Subcutaneous adipose tissue (tissue), 4 donors: ENCODE measurements around the gene TXNL4A. TPM values are rescaled to one million over a fixed set of nuclear protein-coding genes. Genes with fewer than 3 reads are reported as not detected.

Experiments
- total RNA-seq, 4 donors: library from RNA; depleted of rRNA; stranded (reverse); fragments of >200 nt; gene quantifications; one replicate each; pipeline ENCODE4 v1.1.0, GENCODE V29; 2016
- TF ChIP-seq, protein P1 (sequence below): fragments of 450-650 bp; IDR thresholded peaks from one replicate; pipeline ENCODE4 v1.5.1; 2016; ENCODE audit warnings: low read depth, mild to moderate bottlenecking, control low read depth, antibody characterized with exemption, moderate library complexity

TXNL4A gene
- total RNA-seq, 4 donors from 2014 or later, result 22.9 to 53.3 (median 28.1) TPM

- TF ChIP-seq, protein P1, sequence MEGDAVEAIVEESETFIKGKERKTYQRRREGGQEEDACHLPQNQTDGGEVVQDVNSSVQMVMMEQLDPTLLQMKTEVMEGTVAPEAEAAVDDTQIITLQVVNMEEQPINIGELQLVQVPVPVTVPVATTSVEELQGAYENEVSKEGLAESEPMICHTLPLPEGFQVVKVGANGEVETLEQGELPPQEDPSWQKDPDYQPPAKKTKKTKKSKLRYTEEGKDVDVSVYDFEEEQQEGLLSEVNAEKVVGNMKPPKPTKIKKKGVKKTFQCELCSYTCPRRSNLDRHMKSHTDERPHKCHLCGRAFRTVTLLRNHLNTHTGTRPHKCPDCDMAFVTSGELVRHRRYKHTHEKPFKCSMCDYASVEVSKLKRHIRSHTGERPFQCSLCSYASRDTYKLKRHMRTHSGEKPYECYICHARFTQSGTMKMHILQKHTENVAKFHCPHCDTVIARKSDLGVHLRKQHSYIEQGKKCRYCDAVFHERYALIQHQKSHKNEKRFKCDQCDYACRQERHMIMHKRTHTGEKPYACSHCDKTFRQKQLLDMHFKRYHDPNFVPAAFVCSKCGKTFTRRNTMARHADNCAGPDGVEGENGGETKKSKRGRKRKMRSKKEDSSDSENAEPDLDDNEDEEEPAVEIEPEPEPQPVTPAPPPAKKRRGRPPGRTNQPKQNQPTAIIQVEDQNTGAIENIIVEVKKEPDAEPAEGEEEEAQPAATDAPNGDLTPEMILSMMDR, result no peak
Measured at GRCh38 chr18:79979843-79980242, 8.5 kb downstream of the TXNL4A start.

DNA sequence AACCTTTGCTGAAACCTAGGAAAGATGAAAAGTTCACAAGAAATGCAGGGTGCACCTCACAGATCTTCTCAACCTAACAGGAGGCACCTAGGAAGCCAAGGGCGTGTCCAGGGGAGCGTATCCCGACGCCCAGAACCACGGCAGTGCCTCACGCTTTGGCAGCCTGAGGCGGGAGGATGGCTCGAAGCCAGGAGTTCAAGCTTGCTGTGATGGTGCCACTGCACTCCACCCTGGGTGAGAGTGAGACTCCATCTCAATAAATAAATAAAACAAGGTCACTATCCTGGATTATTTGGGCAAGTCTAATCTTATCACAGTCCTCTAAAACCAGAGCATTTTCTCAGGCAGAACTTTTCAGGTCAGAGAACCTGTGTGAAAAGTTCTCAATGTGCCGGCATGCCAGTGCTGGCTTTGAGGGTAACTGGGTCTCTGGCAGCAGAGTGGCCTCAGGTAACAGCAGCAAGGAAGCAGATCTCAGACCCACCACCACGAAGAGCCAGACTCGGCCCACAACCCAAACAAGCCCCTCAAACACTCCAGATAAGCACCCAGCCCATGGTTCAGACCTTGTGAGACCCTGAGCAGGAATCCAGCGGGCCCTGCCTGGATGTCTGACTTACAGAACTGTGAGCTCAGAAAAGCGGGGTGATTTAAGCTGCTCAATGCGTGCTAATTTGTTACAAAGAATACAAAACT lies 12.2 kb downstream of the TXNL4A start:
- TF ChIP-seq, protein P1, result no peak

DNA sequence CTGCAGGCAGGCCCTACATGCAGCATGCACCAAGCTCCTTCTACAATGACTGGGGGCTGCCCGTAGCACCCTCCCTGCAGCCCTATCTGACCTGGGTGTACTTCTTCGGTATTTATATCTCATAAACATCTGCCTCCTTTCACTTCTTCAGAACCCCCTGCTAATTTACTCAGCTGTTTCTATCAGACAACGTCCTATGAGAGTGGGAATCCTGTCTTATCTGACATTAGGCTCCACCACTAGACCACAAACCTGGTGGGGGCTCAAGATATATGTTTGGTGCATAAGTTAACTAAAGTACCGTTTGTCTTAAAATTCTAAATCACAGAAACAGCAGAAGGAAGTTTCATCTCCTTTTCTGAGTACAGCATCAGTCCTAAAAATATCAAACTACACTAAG lies 13.3 kb downstream of the TXNL4A start:
- TF ChIP-seq, protein P1, result no peak

- TF ChIP-seq, protein P1, result no peak
Measured at GRCh38 chr18:79974025-79974654, 14.2 kb downstream of the TXNL4A start.

- TF ChIP-seq, protein P1, result no peak
Measured at GRCh38 chr18:79973517-79973916, 14.8 kb downstream of the TXNL4A start.

GRCh38 chr18:79972720-79973119 lies 15.6 kb downstream of the TXNL4A start:
- TF ChIP-seq, protein P1, result no peak

DNA sequence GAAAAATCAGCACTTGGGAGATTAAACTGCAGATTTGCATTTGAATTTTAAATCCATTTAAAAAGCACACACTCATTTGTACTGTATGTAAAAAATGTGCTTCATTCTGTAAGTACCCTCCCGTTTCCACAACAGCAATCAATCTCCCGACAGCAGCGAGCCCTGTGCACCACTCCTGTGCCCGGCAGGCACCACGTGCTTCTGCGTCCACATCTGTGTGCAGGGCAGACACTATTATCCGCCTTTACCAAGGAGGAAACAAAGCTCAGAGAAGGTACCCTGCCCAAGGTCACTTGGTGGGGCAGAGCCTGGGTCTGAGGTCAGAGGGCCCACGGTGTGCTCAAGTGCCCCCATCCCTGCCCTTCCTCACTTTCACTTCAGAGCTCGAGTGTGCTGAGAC lies 16.4 kb downstream of the TXNL4A start:
- TF ChIP-seq, protein P1, result no peak
